K562 (cell line): ENCODE results near the gene KLHL30. TPM values are rescaled to one million over a fixed set of nuclear protein-coding genes. Genes with fewer than 3 reads are reported as not detected.

Source experiments
- ATAC-seq: fragments of 200-7000 bp; cut with Tn5 transposase; 3 replicates; pipeline ENCODE4 v1.9.1; 2020; ENCODE audit warnings: moderate library complexity
- BruUV-seq: library from RNA; stranded (reverse); fragments of 400-500 nt; replicated peaks from 2 replicates; lab custom pipeline; 2021; lab: Mats Ljungman, UMichigan
- CTCF ChIA-PET: fragments of 300-600 bp; formaldehyde crosslinking; extraction: SDS; loops from one replicate; lab custom pipeline; 2021; ENCODE audit warnings: low intra/inter-chr PET ratio; lab: Yijun Ruan, JAX
- POLR2A ChIA-PET: fragments of 300-600, 350-650 bp; sonication (Branson Sonifier 250); formaldehyde crosslinking; extraction: SDS; loops from one replicate; lab custom pipeline; 2021; ENCODE audit warnings: antibody characterized with exemption, inconsistent platforms; lab: Yijun Ruan, JAX
- DNase-seq, 4 experiments: peaks; one replicate each; pipeline versions ENCODE4 v3.0.0 to v3.0.0-alpha.2; 2011 to 2018; ENCODE audit warnings: low spot score in 3 of 4, mixed read lengths in 3 of 4; ENCODE audit errors: extremely low read depth in 1 of 4
- FAIRE-seq: peaks from 2 replicates; lab custom pipeline; 2011; peaks lifted over from hg19 to GRCh38; lab: Jason Lieb, UNC
- H2AFZ ChIP-seq: 2 replicates; pipeline ENCODE4 v1.6.0; 2011; ENCODE audit warnings: low read depth, low read length, control low read depth, inconsistent platforms
- H3K27ac ChIP-seq: fragments of 200-600 bp; 3 replicates; pipeline ENCODE4 v1.8.0; 2011; ENCODE audit warnings: low read depth, mild to moderate bottlenecking, control low read depth, inconsistent platforms, low read length, moderate library complexity, mixed read lengths; ENCODE audit errors: extremely low read depth
- H3K27me3 ChIP-seq, 2 experiments: fragments of 300-600 bp in 1 of 2; 2 replicates in 1 of 2; 3 replicates in 1 of 2; pipeline versions ENCODE4 v1.6.0 to v1.8.0; 2011; ENCODE audit warnings: inconsistent platforms in 2 of 2, low read length in 2 of 2, mild to moderate bottlenecking in 1 of 2, mixed read lengths in 1 of 2, moderate library complexity in 1 of 2; ENCODE audit not compliant: control insufficient read depth in 2 of 2, insufficient read depth in 2 of 2
- H3K36me3 ChIP-seq: fragments of 300-600 bp; 3 replicates; pipeline ENCODE4 v1.8.0; 2011; ENCODE audit warnings: mild to moderate bottlenecking, low read length, inconsistent platforms; ENCODE audit not compliant: control insufficient read depth, insufficient read depth
- H3K4me1 ChIP-seq, 2 experiments: fragments of 200-600 bp in 1 of 2; replicated peaks in 1 of 2; 2 replicates in 1 of 2; 3 replicates in 1 of 2; pipeline versions ENCODE4 v1.5.1 to v1.8.0; 2011; ENCODE audit warnings: inconsistent platforms in 2 of 2, low read length in 2 of 2, mild to moderate bottlenecking in 1 of 2, mixed read lengths in 1 of 2, moderate library complexity in 1 of 2; ENCODE audit not compliant: control insufficient read depth in 2 of 2, insufficient read depth in 2 of 2
- H3K4me2 ChIP-seq: 2 replicates; pipeline ENCODE4 v1.6.1; 2011; ENCODE audit warnings: low read length, control low read depth, inconsistent platforms, mixed read lengths; ENCODE audit not compliant: insufficient read depth
- H3K4me3 ChIP-seq: fragments of 200-600 bp; sonication (generic), shearing (Covaris generic); 2 replicates; pipeline ENCODE4 v1.5.1; 2016; ENCODE audit warnings: control low read depth, inconsistent platforms
- H3K79me2 ChIP-seq: fragments of 200-600 bp; 3 replicates; pipeline ENCODE4 v1.8.0; 2011; ENCODE audit warnings: low read length, inconsistent platforms; ENCODE audit not compliant: control insufficient read depth, insufficient read depth
- H3K9ac ChIP-seq, 2 experiments: 2 replicates each; pipeline versions ENCODE4 v1.6.0 to v1.6.1; 2011; ENCODE audit warnings: low read depth in 2 of 2, low read length in 2 of 2, control low read depth in 1 of 2, inconsistent platforms in 1 of 2, mild to moderate bottlenecking in 1 of 2, mixed read lengths in 1 of 2; ENCODE audit not compliant: insufficient read depth in 1 of 2
- H3K9me1 ChIP-seq: one replicate; pipeline ENCODE4 v1.6.0; 2011; ENCODE audit warnings: inconsistent platforms, mild to moderate bottlenecking, low read length, moderate library complexity; ENCODE audit not compliant: control insufficient read depth, insufficient read depth
- H3K9me3 ChIP-seq: replicated peaks from 2 replicates; pipeline ENCODE4 v1.5.1; 2011; ENCODE audit warnings: low read depth, low read length, inconsistent platforms; ENCODE audit not compliant: control insufficient read depth, insufficient read depth
- H4K20me1 ChIP-seq: replicated peaks from 2 replicates; pipeline ENCODE4 v1.6.1; 2011; ENCODE audit warnings: low read length, inconsistent platforms, mixed read lengths; ENCODE audit not compliant: control insufficient read depth, insufficient read depth
- ADNP ChIP-seq: fragments of 200-800 bp; sonication (Bioruptor generic); IDR thresholded peaks from 2 replicates; pipeline ENCODE4 v1.6.1; 2016; ENCODE audit warnings: missing genetic modification characterization, missing compliant biosample characterization
- BCOR ChIP-seq: fragments of 450-650 bp; IDR thresholded peaks from 2 replicates; pipeline ENCODE4 v1.6.1; 2016
- BRD9 ChIP-seq: fragments of 450-650 bp; IDR thresholded peaks from 2 replicates; pipeline ENCODE4 v1.6.1; 2018; ENCODE audit warnings: low read depth; ENCODE audit not compliant: partially characterized antibody
- EP300 ChIP-seq: IDR thresholded peaks from 2 replicates; pipeline ENCODE4 v1.6.1; 2012; ENCODE audit warnings: low read length, improper control_type of control experiment
- EZH2 ChIP-seq: IDR thresholded peaks from 2 replicates; pipeline ENCODE4 v1.6.1; 2012; ENCODE audit warnings: low read depth, mild to moderate bottlenecking, inconsistent platforms, low read length, borderline replicate concordance
- HOXB6 ChIP-seq: fragments of 250-450 bp; sonication (Bioruptor Pico); IDR thresholded peaks from 2 replicates; pipeline ENCODE4 v1.5.1; 2022; ENCODE audit warnings: mild to moderate bottlenecking, borderline replicate concordance
- KDM1A ChIP-seq, 2 experiments: fragments of 450-650 bp; IDR thresholded peaks; 2 replicates each; pipeline ENCODE4 v1.6.1; 2016; ENCODE audit warnings: mild to moderate bottlenecking in 2 of 2
- RBM25 ChIP-seq: fragments of 200-400 bp; formaldehyde crosslinking; IDR thresholded peaks from 2 replicates; pipeline ENCODE4 v1.6.1; 2018; ENCODE audit warnings: low read length, low read depth, moderate library complexity; ENCODE audit not compliant: severe bottlenecking
- SRSF1 ChIP-seq: fragments of 200-400 bp; formaldehyde crosslinking; IDR thresholded peaks from 2 replicates; pipeline ENCODE4 v1.6.1; 2017; ENCODE audit warnings: mild to moderate bottlenecking, low read depth, low read length, moderate library complexity
- TGIF2 ChIP-seq: sonication (generic); formaldehyde crosslinking; IDR thresholded peaks from 2 replicates; pipeline ENCODE4 v1.8.1; 2022; ENCODE audit warnings: mild to moderate bottlenecking, missing genetic modification reagents, moderate library complexity
- ZFP36 ChIP-seq: fragments of 150-350 bp; IDR thresholded peaks from 2 replicates; pipeline ENCODE4 v1.6.1; 2018; ENCODE audit warnings: low read length, low read depth; ENCODE audit not compliant: partially characterized antibody
- ZKSCAN8 ChIP-seq: fragments of 200-800 bp; sonication (Bioruptor generic); IDR thresholded peaks from 2 replicates; pipeline ENCODE4 v1.6.1; 2016; ENCODE audit warnings: missing genetic modification characterization, missing compliant biosample characterization
- ZNF764 ChIP-seq: fragments of 250-450 bp; sonication (Bioruptor Pico); IDR thresholded peaks from 2 replicates; pipeline ENCODE4 v1.4.0; 2020; ENCODE audit warnings: low read depth, mild to moderate bottlenecking, moderate library complexity
- ZNF785 ChIP-seq: fragments of 250-450 bp; sonication (Bioruptor Pico); IDR thresholded peaks from 2 replicates; pipeline ENCODE4 v1.4.0; 2020; ENCODE audit warnings: mild to moderate bottlenecking
- WGBS: fragments of 100-300 bp; shearing (Covaris generic); methylation state at CpG from one replicate; pipeline ENCODE4 v1.1.6; 2016; ENCODE audit warnings: low coverage, mixed read lengths; ENCODE audit not compliant: insufficient coverage; ENCODE audit errors: missing lambda C conversion rate; 5-methylcytosine and 5-hydroxymethylcytosine counted together
- in situ Hi-C: fragments of 300-500 bp; cut with MboI; formaldehyde crosslinking; loops from 4 replicates; pipeline ENCODE4 v1.15.0; 2018; ENCODE audit warnings: inconsistent platforms, mixed read lengths
- intact Hi-C: fragments of 100-400 bp; cut with micrococcal nuclease; formaldehyde crosslinking; loops from 2 replicates; pipeline ENCODE4 v1.14.2; 2022
- polyA plus RNA-seq, 8 experiments: library from polyadenylated mRNA; depleted of rRNA in 4 of 8; stranded (reverse) in 5 of 8; unstranded in 3 of 8; fragments of >200 nt; fragmentation: Nextera tagmentation in 2 of 8; fragmentation: Illumina TruSeq in 1 of 8; extraction: Ambion mirVana in 2 of 8; extraction: Trizol in 1 of 8; gene quantifications; 2 replicates each; pipeline versions ENCODE4 v1.2.1 to v1.2.3, GENCODE V29; 2011 to 2014; ENCODE audit warnings: inconsistent platforms in 1 of 8, missing spikeins in 1 of 8
- total RNA-seq, 7 experiments: library from RNA; depleted of rRNA in 6 of 7; stranded (reverse); fragments of >200 nt in 6 of 7; fragmentation: Illumina TruSeq in 2 of 7; extraction: Trizol in 2 of 7; gene quantifications; 2 replicates each; pipeline versions ENCODE4 v1.2.1 to v1.2.3, GENCODE V29; 2011 to 2021; ENCODE audit warnings: low replicate concordance in 1 of 7
- TF ChIP-seq, protein P1 (sequence below): fragments of 250-450 bp; sonication (Bioruptor Pico); IDR thresholded peaks from 2 replicates; pipeline ENCODE4 v1.4.0; 2020; ENCODE audit warnings: mild to moderate bottlenecking, moderate library complexity

The KLHL30 gene
- total and polyA plus RNA-seq, 9 of the 15 experiments (the other 6 are each of a cell fraction or from before 2014, with no cell fraction given), result 0.04 TPM; not detected in 8

DNA sequence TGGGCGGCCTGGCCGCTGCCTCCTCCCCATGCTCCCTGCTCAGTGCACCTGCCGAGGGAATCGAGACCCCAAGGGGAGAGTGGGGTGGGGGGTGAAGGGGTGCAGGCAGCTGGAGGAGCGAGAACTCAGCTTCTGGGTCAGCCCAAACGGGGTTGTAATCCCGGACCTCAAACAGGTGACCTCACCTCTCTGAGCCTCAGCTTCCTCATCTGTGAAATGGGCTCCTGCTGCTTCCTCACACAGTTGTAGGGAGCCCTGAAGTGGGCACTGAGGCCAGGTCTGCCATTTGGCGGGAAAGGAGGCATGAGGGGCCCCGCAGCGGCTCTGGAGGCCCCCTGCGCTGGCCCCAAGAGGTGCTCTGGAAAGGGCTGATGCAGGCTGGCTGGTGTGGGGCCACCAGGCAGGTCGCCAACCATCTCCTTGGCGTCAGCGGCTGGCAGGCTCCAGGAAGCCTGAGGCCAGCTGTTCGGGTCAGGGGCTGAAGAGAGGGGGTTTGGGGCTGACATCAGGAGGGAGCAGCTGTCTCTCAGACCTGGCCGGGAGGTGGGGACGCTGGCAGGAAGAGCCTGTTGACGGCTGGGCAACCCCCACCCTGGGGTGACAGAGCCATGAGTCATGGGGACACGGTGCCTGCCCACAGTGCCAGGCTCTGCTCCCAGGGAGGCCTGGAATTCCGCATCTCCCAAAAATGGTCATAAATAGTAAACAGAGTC lies 4.9 kb downstream of the KLHL30 start:
- CTCF ChIA-PET, result no interaction called here
- ATAC-seq, result no peak

DNA sequence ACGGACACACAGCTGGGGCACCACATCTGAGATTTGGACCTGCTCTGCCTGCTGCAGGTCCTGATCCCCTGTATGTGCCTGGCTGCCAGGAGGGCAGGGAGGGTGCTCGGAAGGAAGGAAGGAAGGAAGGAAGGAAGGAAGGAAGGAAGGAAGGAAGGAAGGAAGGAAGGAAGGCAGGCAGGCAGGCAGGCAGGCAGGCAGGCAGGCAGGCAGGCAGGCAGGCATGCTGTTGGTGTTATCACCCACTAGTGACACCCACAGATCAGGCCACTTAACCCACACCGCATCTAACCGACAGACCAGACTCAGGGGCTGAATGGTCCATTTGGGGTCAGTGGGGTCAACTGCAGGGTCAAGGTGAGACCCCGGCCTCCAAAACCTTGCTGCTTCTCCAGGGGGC lies 5.8 kb downstream of the KLHL30 start:
- no peak overlapping the region for H2AFZ ChIP-seq
- no peak overlapping the region for H3K9ac ChIP-seq
- no peaks in the 10 kb centered on the region for H3K9me3 ChIP-seq
- ChIA-PET CTCF (no interaction called here), POLR2A (no interaction called here)
- no peak overlapping the region for H3K4me2 ChIP-seq
- FAIRE-seq (no peak), DNase-seq (no peak), ATAC-seq (no peak)
- H3K27me3 ChIP-seq, result peaks cover 0 to 5% of the 10 kb centered on the region in 2 experiments; a peak in 2 of 5 replicates
- H3K27ac ChIP-seq, result no peak overlapping the region
- intact Hi-C loops, result no loop called here
- WGBS, result 29% methylated on average over 2 of the region's 5 CpGs
- peaks cover 2% of the 10 kb centered on the region; the same call in 1 of the 2 replicates for H4K20me1 ChIP-seq
- peaks cover 3 to 52% of the 10 kb centered on the region in 2 experiments; a peak in 4 of 5 replicates for H3K4me1 ChIP-seq
- TF ChIP-seq EP300 (no peak), HOXB6 (no peak), TGIF2 (CRISPR knock-in tag) (no peak), BRD9 (no peak), ZNF764 (CRISPR knock-in tag) (no peak), ZFP36 (peak; percentile 26), SRSF1 (no peak)
- TF ChIP-seq, protein P1, sequence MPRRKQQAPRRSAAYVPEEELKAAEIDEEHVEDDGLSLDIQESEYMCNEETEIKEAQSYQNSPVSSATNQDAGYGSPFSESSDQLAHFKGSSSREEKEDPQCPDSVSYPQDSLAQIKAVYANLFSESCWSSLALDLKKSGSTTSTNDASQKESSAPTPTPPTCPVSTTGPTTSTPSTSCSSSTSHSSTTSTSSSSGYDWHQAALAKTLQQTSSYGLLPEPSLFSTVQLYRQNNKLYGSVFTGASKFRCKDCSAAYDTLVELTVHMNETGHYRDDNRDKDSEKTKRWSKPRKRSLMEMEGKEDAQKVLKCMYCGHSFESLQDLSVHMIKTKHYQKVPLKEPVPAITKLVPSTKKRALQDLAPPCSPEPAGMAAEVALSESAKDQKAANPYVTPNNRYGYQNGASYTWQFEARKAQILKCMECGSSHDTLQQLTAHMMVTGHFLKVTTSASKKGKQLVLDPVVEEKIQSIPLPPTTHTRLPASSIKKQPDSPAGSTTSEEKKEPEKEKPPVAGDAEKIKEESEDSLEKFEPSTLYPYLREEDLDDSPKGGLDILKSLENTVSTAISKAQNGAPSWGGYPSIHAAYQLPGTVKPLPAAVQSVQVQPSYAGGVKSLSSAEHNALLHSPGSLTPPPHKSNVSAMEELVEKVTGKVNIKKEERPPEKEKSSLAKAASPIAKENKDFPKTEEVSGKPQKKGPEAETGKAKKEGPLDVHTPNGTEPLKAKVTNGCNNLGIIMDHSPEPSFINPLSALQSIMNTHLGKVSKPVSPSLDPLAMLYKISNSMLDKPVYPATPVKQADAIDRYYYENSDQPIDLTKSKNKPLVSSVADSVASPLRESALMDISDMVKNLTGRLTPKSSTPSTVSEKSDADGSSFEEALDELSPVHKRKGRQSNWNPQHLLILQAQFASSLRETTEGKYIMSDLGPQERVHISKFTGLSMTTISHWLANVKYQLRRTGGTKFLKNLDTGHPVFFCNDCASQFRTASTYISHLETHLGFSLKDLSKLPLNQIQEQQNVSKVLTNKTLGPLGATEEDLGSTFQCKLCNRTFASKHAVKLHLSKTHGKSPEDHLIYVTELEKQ (CRISPR knock-in tag), result no peak
- H3K79me2 ChIP-seq, result no peaks in the 10 kb centered on the region
- BruUV-seq, result no TSS peak
- no peak overlapping the region for H3K4me3 ChIP-seq
- in situ Hi-C loops, result no loop called here
- H3K9me1 ChIP-seq, result no peaks in the 10 kb centered on the region
- no peaks in the 10 kb centered on the region for H3K36me3 ChIP-seq

More for the DNA sequence above, 4.9 kb downstream of the KLHL30 start:
- FAIRE-seq (no peak), DNase-seq (no peak)
- no peaks in the 10 kb centered on the region for H3K79me2 ChIP-seq
- H3K4me2 ChIP-seq, result no peak overlapping the region
- intact Hi-C loops, result no loop called here
- no peak overlapping the region for H3K9ac ChIP-seq
- no peaks in the 10 kb centered on the region for H3K36me3 ChIP-seq
- H2AFZ ChIP-seq, result no peak overlapping the region
- POLR2A ChIA-PET, result no interaction called here
- TF ChIP-seq ZKSCAN8 (CRISPR knock-in tag) (no peak), KDM1A (IDR thresholded peaks at IDR 0.05) (peak; percentile 27 to 40; a peak in 2 of 4 replicates), ADNP (tag) (0 out of 2 replicates have a peak, but pooled peaks have one; percentile 25), RBM25 (peak; percentile 69), ZNF785 (CRISPR knock-in tag) (no peak), BCOR (peak; percentile 70; the same call in 1 of the 2 replicates), EZH2 (no peak)
- in situ Hi-C loops, result no loop called here
- peaks cover 2% of the 10 kb centered on the region; the same call in 1 of the 2 replicates for H4K20me1 ChIP-seq
- H3K4me1 ChIP-seq, result peaks cover 6 to 61% of the 10 kb centered on the region in 2 experiments; a peak in 4 of 5 replicates
- no peaks in the 10 kb centered on the region for H3K9me1 ChIP-seq
- H3K9me3 ChIP-seq, result no peaks in the 10 kb centered on the region
- H3K27me3 ChIP-seq, result peaks cover 0 to 5% of the 10 kb centered on the region in 2 experiments; a peak in 2 of 5 replicates
- no peak overlapping the region for H3K4me3 ChIP-seq
- whole genome bisulfite sequencing, result 37% methylated on average over 5 of the region's 20 CpGs
- no TSS peak for BruUV-seq
- H3K27ac ChIP-seq, result no peak overlapping the region
